Right lobe of liver (tissue), 6 donors: Measurements from ENCODE around the gene PRDM16. TPM values are rescaled to one million over a fixed set of nuclear protein-coding genes. Genes with fewer than 3 reads are reported as not detected.

ENCODE experiments used
- ATAC-seq, 4 donors: fragments of 200-7000 bp; cut with Tn5 transposase; one replicate each; pipeline ENCODE4 v1.9.1; 2020; ENCODE audit warnings: mild to moderate bottlenecking in 4 of 4, moderate library complexity in 4 of 4
- DNase-seq, 3 donors: peaks; one replicate each; pipeline ENCODE4 v3.0.0-alpha.2; 2020
- H3K27ac ChIP-seq, 3 donors: fragments of 200-600 bp; one replicate each; pipeline ENCODE4 v1.8.0; 2022
- H3K27me3 ChIP-seq, 2 donors: fragments of 200-600 bp; one replicate each; pipeline ENCODE4 v1.8.0; 2022
- H3K36me3 ChIP-seq, 4 donors: fragments of 200-600 bp; sonication (generic) in 1 of 4; one replicate each; pipeline versions ENCODE4 v1.5.1 to v1.8.0; 2017 to 2022; ENCODE audit warnings: control low read depth in 1 of 4
- H3K4me1 ChIP-seq, 4 donors: fragments of 200-600 bp; sonication (generic) in 1 of 4; one replicate each; pipeline versions ENCODE4 v1.5.1 to v1.8.0; 2017 to 2022; ENCODE audit warnings: control low read depth in 1 of 4
- H3K4me3 ChIP-seq, 3 donors: fragments of 200-600 bp; one replicate each; pipeline ENCODE4 v1.8.0; 2022
- H3K9me3 ChIP-seq, 4 donors: fragments of 200-600 bp; sonication (generic) in 1 of 4; one replicate each; pipeline versions ENCODE4 v1.5.1 to v1.8.0; 2017 to 2022; ENCODE audit warnings: control low read depth in 1 of 4
- CTCF ChIP-seq, 4 donors: fragments of 200-600 bp in 3 of 4; fragments of 450-650 bp in 1 of 4; IDR thresholded peaks; one replicate each; pipeline versions ENCODE4 v1.5.1 to v1.8.0; 2016 to 2022; ENCODE audit warnings: antibody characterized with exemption in 4 of 4, mild to moderate bottlenecking in 2 of 4
- POLR2A ChIP-seq: fragments of 450-650 bp; IDR thresholded peaks from one replicate; pipeline ENCODE4 v1.6.1; 2017; ENCODE audit warnings: antibody characterized with exemption, mild to moderate bottlenecking
- WGBS: methylation state at CpG from one replicate; pipeline ENCODE4 v1.1.6; 2018; ENCODE audit warnings: low coverage, low lambda C conversion rate; ENCODE audit not compliant: insufficient coverage; ENCODE audit errors: missing lambda C conversion rate; 5-methylcytosine and 5-hydroxymethylcytosine counted together
- intact Hi-C, 2 donors: fragments of 100-400 bp; cut with DNase I; formaldehyde crosslinking; loops; one replicate each; pipeline versions ENCODE4 v1.11.2 to v1.14.1; 2022
- total RNA-seq, 6 experiments: library from RNA; depleted of rRNA in 2 of 6; stranded (reverse); fragments of >200 nt in 2 of 6; fragmentation: NEBNext Ultra II Directional in 3 of 6; extraction: Animal tissue kit (Norgen Biotek cat#: 25700) in 3 of 6; gene quantifications; one replicate each; pipeline versions ENCODE4 v1.1.0 to v1.2.4, GENCODE V29; 2016 to 2023
- donor health status: DM: no; HTN: yes; CAD: no.
- donor health status: DM: no; HTN: no; CAD: no.
- donor health status: DM: no; HTN: no; CAD: no.
- donor health status: DM: no; HTN: yes; CAD: no.
- donor health status: DM: no; HTN: yes; CAD: no.

PRDM16 gene
- total RNA-seq, 6 experiments from 2014 or later = 0.06 to 0.75 (median 0.28) TPM

GRCh38 chr1:3276341-3276800 lies 207.4 kb downstream of the PRDM16 start:
- DNase-seq = no peak
- Histone ChIP-seq H3K4me3 (no peak overlapping the region), H3K27me3 (no peaks in the 10 kb centered on the region), H3K27ac (no peak overlapping the region), H3K4me1 (no peaks in the 10 kb centered on the region), H3K9me3 (no peaks in the 10 kb centered on the region), H3K36me3 (no peaks in the 10 kb centered on the region)
- TF ChIP-seq CTCF (IDR thresholded peaks at IDR 0.05) (no peak), POLR2A (no peak)
- ATAC-seq = no peak
- intact Hi-C loops = no loop called here
- 68% methylated on average over 5 of the region's 22 CpGs for WGBS

DNA sequence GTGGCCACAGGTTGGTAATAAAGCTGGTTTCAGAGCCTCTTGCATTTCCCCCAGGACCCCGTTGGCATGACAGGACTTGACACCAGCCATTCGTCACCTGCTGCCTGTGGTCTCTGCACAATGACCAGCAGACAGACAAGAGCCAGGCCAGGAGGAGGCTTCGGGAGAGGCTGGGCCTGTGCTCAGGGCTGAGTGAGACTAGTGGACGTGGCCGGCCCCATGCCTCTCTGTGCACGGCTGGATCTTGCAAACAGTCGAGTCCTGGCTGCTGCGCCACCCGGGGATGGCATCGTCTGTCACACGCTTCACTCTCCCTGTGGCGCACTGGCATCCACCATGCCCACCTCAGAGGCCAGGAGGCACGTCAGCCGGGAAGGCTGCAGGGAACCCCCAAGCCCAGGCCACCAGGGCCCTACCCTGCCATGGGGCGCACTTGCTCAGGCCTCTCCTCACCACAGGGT lies 208.0 kb downstream of the PRDM16 start:
- Histone ChIP-seq H3K36me3 (no peaks in the 10 kb centered on the region), H3K27me3 (no peaks in the 10 kb centered on the region), H3K4me3 (no peak overlapping the region), H3K9me3 (no peaks in the 10 kb centered on the region), H3K27ac (no peak overlapping the region), H3K4me1 (no peaks in the 10 kb centered on the region)
- ATAC-seq = no peak
- WGBS = 68% methylated on average over 4 of the region's 15 CpGs
- intact Hi-C loops = no loop called here
- no peak for DNase-seq
- no peak for TF ChIP-seq CTCF (IDR thresholded peaks at IDR 0.05)
- TF ChIP-seq POLR2A = no peak

DNA sequence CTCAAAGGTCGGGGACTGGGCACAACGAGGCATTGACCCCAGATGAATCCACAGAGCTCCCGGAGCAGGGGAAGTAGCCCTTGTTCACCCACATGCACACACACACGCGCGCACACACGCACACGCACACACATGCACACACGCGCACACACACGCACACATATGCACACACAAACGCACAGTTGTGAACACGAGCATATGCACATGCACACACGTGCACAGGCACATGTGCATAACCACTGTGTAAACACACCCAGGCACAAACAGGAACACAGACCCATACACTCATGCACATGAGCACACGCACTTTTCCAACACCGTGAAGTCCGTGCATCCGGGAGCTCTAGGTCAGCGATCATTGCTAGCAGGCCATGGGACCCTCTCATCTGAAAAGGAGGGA lies 208.6 kb downstream of the PRDM16 start:
- WGBS = 60% methylated on average over 8 of the region's 19 CpGs
- TF ChIP-seq POLR2A (no peak), CTCF (IDR thresholded peaks at IDR 0.05) (no peak)
- DNase-seq = no peak
- ATAC-seq = no peak
- H3K4me1 ChIP-seq = no peaks in the 10 kb centered on the region
- H3K9me3 ChIP-seq = no peaks in the 10 kb centered on the region
- H3K27me3 ChIP-seq = no peaks in the 10 kb centered on the region
- no peak overlapping the region for H3K4me3 ChIP-seq
- intact Hi-C loops = no loop called here
- H3K36me3 ChIP-seq = no peaks in the 10 kb centered on the region
- H3K27ac ChIP-seq = no peak overlapping the region

DNA sequence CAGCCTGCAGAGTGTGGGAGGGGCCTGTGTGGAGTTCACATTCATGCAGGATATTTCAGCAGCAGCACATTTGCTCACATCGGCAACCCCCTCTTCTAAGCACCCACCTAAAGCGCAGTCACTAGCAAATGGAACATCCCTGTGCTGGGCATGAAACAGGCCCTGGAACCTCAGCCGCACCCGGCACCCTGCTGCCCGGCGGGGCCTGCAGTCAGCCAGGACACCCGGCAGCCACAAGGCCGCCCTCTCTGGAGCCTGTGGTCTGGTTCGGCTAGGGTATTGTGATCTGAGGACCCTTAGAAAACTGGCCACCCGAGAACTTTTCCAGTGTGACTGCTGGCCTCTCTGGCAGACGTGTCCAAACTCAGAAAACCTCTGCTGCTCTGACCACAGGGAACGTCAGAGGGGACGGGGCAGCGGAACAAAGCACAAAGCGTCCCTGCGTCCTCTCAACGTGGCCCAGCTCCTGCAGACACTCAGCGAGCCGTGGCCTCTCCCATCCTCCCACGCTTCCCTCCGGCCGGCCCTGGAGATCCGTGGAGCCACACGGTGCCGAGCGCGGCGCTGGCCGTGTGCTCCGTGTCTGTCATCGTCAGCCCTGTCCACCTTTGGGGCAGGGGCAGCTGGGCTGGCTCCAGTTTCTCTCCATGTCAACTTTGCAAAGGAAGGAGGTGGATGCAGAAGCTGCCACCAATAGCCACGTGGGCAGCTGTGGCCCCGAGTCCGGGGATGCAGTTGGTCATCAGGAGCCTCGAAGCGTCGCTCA lies 209.6 kb downstream of the PRDM16 start:
- Histone ChIP-seq H3K4me1 (no peaks in the 10 kb centered on the region), H3K27me3 (no peaks in the 10 kb centered on the region), H3K27ac (no peak overlapping the region), H3K36me3 (no peaks in the 10 kb centered on the region), H3K4me3 (no peak overlapping the region), H3K9me3 (no peaks in the 10 kb centered on the region)
- DNase-seq (no peak), ATAC-seq (no peak)
- intact Hi-C loops = no loop called here
- 80% methylated on average over 28 of the region's 37 CpGs for WGBS
- no peak for TF ChIP-seq CTCF (IDR thresholded peaks at IDR 0.05)
- TF ChIP-seq POLR2A = no peak
